ENCODE data around the gene NUP133.

Gene NUP133

DNA sequence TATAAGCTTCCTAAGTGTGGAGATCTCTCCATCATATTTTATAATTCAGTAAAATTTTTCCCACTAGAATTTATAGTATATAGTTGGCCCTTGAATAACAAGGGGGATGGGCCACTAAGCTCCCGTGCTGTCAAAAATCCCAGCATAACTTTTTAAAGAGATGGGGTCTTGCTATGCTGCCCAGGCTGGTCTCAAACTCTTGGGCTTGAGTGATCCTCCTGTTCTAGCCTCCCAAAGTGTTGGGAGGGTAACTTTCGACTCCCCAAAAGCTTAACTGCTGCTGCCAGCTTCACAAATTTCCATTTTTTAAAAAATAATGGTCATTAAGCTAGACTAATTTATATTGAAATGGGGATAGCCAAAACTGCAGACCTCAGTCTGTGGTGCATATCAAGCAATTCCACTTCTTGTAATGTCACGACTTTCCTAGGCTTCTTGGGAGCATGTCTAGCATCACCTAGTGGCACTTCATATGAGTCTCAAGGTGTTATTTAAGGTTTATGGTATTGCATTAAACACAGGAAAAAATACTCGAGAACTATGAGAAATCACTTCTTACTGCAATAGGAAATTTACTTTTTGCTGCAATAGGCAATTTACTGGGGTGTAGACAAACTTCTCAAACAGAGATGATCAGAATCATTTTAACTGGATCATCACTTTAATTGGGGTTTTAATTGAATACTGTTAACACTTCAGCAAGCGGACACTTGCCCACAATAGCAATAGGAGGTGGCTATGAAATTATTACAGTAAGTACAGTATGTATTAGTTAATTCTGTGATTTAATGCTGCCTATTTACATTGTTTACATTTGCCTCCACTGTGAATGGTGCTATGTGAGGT lies 55.0 kb downstream of the NUP133 start:
- in situ Hi-C loops (cut with HindIII; ENCODE audit: low sequenced_read_pairs): no loop called here

DNA sequence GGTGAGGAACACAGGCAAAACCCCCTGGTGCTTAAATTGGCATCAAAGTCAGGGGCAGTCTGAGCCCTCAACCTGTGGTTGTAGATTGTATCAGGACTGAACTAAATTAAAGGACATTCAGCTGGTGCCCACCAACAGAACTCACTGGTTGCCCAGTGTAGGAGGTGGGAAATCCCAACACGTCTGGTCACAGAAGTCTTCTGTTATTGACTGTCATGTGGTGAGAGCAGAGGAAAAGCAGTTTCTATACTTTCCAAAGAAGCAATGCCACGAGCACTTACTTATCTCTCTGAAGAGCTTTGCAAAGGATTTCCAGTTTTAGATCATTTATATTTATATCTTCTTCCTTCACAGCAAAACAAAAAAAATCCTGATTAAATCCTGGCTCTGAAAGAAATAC lies 59.3 kb downstream of the NUP133 start:
- in situ Hi-C loops (cut with HindIII; ENCODE audit: low sequenced_read_pairs): loop anchor here (25.0 kb wide), 1 partner anchor 112 kb away; the partner anchor contains the start of gene CCSAP

DNA sequence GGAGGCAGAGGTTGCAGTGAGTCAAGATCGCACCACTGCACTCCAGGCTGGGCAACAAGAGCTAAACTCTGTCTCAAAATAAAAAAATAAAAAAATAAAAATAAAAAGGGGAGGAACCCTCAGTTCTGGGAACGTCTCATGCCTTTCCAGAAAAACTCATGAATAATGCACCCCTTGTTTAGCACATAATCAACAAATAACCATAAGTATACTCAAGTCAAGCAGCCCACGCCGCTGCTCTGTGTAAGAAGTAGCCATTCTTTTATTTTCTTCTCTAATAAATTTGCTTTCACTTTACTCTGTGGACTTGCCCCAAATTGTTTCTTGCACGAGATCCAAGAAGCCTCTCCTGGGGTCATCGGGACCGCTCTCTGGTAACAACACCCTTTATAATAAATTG lies 59.8 kb downstream of the NUP133 start:
- in situ Hi-C loops (cut with HindIII; ENCODE audit: low sequenced_read_pairs): loop anchor here (25.0 kb wide), 1 partner anchor 111 kb away; the partner anchor contains the start of gene CCSAP

DNA sequence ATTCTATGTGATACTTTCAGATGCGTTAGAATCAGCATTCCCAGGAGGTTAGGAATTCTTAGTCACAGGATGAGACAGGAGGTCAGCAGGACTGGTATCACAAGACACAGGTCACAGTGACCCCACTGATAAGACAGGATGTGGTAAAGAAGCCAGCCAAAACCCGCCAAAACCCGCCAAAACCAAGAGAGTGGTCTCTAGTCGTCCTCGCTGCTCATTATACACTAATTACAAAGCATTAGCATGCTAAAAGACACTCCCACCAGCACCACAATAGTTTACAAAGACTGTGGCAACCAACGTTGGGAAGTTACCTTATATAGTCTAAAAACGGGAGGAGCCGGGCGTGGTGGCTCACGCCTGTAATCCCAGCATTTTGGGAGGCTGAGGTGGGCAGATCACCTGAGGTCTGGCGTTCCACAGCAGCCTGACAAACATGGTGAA lies 60.3 kb downstream of the NUP133 start:
- in situ Hi-C loops (cut with HindIII; ENCODE audit: low sequenced_read_pairs): loop anchor here (25.0 kb wide), 1 partner anchor 111 kb away; the partner anchor contains the start of gene CCSAP

DNA sequence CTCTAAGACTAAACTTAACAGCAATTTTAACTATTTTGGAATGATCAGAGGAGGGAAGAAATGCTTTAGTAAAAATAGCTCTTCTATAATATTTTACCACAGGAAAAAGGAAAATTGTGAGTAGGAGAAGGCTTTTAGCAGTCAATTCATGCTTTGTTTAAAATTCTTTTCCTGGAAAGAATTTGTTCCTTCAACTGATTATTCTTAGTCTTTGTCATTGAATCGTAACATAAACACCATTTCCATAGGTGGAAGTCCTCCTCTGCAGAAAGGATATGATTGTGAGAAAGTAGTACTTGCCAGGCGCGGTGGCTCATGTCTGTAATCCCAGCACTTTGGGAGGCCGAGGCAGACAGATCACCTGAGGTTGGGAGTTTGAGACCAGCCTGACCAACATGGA lies 62.3 kb downstream of the NUP133 start:
- in situ Hi-C loops (cut with HindIII; ENCODE audit: low sequenced_read_pairs): loop anchor here (25.0 kb wide), 1 partner anchor 109 kb away; the partner anchor contains the start of gene CCSAP

DNA sequence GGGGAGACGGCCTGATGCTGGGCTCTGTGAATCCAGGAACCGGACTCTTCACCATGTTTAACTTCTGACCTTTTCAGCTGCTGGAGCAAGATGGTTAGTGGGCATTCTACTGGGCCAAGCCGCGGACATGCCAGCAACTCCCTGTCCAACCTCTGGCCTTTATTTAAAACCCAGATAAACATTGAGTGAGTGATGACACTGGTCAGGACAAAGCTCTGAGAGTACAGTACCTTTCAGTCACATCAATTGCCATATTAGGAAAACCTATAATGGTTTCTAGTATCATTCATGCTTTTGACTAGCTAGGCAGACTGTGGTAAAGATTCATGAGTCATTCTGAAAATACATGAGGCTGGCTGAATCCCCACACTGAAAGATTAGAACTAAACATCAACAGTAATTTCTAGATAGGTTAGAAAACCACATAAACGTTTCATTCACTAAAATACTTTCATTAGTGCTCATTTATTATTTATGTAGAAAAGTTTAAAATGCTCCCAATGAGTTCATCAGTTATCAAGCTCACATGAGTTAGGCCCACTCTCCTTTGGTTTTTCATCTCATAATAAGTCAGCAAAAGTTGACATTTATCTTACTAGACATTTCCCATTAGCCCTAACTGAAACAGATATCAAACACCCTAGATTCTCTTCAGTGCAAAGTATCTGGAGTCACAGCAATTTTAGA lies 67.1 kb downstream of the NUP133 start:
- in situ Hi-C loops (cut with HindIII; ENCODE audit: low sequenced_read_pairs): loop anchor here (25.0 kb wide), 1 partner anchor 104 kb away; the partner anchor contains the start of gene CCSAP

DNA sequence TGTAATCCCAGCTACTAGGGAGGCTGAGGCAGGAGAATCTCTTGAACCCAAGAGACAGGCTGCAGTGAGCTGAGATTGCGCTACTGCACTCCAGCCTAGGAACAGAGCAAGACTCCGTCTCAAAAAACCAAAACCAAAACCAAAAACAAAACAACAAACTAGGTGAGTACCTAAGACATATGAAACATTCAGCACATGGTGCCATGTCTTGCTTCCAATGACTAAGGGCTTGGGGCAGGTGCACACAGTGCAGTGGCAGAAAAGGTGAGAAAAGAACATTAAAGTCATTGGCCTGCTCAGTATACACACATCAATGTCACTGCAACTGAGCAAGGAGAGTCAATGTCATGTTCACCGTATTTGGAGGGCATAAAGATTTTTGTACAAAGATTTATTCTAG lies 70.1 kb downstream of the NUP133 start:
- in situ Hi-C loops (cut with HindIII; ENCODE audit: low sequenced_read_pairs): loop anchor here (25.0 kb wide), 1 partner anchor 101 kb away; the partner anchor contains the start of gene CCSAP

DNA sequence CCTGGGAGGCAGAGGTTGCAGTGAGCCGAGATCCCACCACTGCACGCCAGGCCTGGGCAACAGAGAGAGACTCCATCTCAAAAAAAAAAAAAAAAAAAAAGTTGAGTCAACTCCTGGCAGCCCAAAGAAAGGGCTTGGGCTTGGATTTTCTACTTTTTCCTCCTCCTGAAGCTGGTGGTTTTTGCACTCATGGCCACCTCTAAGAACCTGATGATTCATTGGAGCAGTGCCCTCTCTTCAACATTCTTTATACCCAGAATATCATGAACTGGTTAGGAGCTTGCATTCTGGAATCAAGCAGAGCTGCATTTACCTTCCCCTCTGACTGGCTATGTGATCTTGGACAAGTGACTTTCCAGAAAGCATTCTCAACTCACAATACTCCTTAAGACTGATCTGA lies 70.7 kb downstream of the NUP133 start:
- in situ Hi-C loops (cut with HindIII; ENCODE audit: low sequenced_read_pairs): loop anchor here (25.0 kb wide), 1 partner anchor 100 kb away; the partner anchor contains the start of gene CCSAP

DNA sequence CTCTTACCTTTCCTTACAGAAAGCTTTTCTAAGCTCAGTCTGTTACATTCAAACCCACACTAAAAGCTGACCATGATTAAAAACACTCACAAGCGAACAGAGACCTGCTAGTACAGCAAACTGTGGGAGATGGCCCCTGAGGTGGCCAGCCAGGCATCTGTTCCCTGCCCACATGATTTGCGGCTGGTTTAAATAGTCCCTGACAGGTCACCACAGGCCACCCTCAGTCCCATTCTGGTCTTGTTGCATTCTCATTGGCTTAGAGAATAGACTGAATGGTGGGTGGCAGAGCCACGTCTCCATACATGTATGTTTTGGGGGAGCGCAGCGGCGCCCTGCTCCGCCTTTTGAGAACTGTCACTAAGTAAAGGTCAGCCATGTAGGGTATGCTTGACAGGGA lies 71.9 kb downstream of the NUP133 start:
- in situ Hi-C loops (cut with HindIII; ENCODE audit: low sequenced_read_pairs): loop anchor here (25.0 kb wide), 1 partner anchor 99 kb away; the partner anchor contains the start of gene CCSAP

DNA sequence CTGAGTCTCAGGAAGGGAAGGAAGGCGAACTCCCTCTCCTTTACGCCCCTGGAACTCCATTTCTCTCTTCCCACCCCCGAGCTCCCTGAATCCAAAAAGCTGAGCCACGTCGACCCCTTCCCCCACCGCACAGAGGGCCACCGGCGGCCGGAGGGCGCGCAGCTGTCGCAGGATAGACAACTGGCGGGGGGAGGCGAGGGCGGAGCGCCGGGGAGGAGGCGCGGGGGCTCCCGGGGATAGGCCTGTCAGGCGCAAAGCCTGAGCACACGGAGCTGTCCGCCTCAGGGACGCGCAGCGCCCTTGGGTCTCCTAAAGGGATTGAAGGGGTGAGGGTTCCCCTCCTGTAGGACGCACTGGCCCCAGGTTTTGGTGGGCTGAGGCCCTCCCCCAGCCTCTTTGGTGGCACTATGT lies 73.5 kb downstream of the NUP133 start:
- in situ Hi-C loops (cut with HindIII; ENCODE audit: low sequenced_read_pairs): loop anchor here (25.0 kb wide), 1 partner anchor 97 kb away; the partner anchor contains the start of gene CCSAP

DNA sequence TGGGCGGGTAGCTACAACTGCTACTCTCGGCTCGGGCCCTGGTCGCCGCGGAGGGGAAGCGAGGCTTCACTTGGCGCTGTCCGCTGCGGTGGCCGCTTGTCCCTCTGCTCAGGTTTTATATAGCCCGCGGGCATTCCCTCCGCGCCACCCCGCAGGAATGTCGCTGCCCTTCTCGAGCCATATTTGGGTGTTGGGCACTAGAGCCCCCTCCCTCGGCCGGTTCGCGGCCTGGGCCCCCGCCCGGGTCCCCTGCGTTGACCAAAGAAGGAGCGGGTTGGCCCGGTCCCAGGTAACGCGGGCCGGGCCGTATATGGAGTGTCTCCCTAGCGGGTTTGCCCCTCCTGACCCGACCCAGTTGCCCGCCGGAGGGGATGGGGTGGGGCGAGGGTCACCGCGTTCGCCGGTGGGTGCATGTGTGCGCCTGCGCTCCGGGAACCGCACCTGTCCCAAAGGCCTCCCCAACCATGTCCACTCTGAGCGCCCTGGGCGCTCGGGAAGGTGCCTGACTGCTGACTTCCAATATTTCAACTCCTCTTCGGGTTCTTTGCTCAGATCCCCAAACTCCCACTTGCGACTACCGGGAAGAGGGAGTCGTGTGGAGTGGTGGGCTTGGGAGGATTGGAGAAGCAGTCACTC lies 74.0 kb downstream of the NUP133 start, which contains the start of gene ACTA1:
ACTA1 (minus strand) TSS at position 90 of the 636 bp plus-strand sequence. CDS start 979 bp downstream, outside the sequence.
- in situ Hi-C loops (cut with HindIII; ENCODE audit: low sequenced_read_pairs): loop anchor here (25.0 kb wide), 1 partner anchor 97 kb away; the partner anchor contains the start of gene CCSAP

DNA sequence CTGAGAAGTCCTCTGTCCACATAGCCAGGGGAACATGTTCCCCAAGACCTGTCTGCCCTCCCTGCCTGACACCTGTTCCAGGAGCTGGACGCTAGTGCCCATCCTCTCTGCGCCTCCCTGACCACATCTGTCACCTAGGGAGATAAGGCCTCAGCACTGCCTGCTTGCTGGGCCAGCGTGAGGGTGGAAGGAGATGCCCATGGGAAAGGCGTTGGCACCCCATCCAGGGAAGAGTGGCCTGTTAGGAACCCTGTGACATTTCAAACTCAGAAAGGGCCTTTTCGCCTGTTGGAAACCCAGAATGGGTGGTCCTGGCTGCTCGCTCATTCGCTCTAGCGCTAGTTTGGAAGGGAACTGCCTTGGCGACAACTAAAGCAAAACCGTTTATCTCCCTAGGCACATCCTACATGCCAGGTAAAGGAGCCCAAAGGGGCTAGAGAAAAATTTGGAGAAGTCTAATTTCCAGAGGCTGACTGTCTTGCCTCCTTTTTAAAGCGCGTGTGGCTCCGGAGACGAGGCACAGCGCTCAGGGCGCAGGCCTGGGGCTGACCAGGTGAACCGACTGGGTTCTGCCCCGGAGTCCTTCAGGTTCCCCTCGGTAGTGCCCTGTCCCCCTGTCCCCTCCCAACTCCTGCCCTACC lies 74.7 kb downstream of the NUP133 start:
- in situ Hi-C loops (cut with HindIII; ENCODE audit: low sequenced_read_pairs): loop anchor here (25.0 kb wide), 1 partner anchor 96 kb away; the partner anchor contains the start of gene CCSAP

DNA sequence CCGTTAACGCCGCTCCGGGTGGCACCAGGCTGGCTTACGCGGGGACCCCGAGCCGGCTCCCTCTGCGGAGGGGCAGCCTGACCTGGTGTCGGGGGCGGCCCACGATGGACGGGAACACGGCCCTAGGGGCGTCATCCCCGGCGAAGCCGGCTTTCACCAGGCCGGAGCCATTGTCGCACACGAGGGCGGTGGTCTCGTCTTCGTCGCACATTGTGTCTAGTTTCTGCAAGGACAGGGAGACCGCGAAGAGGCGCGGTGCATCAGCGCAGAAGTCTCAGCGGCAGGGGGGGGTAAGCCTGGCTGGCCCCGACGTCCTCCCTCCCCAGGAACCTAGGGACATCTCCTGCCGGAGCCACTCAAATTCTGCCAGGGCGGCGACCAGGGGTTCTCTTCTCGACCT lies 75.2 kb downstream of the NUP133 start:
- in situ Hi-C loops (cut with HindIII; ENCODE audit: low sequenced_read_pairs): loop anchor here (25.0 kb wide), 1 partner anchor 96 kb away; the partner anchor contains the start of gene CCSAP

DNA sequence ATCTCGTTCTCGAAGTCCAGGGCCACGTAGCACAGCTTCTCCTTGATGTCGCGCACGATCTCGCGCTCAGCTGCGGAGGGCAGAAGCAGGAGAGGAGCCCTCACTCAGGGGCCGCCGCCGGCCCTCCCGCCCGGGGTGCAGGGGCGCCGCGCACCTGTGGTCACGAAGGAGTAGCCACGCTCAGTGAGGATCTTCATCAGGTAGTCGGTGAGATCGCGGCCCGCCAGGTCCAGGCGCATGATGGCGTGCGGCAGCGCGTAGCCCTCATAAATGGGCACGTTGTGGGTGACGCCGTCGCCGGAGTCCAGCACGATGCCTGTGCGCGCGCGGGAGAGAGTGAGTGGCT lies 76.1 kb downstream of the NUP133 start:
- in situ Hi-C loops (cut with HindIII; ENCODE audit: low sequenced_read_pairs): loop anchor here (25.0 kb wide), 1 partner anchor 95 kb away; the partner anchor contains the start of gene CCSAP

DNA sequence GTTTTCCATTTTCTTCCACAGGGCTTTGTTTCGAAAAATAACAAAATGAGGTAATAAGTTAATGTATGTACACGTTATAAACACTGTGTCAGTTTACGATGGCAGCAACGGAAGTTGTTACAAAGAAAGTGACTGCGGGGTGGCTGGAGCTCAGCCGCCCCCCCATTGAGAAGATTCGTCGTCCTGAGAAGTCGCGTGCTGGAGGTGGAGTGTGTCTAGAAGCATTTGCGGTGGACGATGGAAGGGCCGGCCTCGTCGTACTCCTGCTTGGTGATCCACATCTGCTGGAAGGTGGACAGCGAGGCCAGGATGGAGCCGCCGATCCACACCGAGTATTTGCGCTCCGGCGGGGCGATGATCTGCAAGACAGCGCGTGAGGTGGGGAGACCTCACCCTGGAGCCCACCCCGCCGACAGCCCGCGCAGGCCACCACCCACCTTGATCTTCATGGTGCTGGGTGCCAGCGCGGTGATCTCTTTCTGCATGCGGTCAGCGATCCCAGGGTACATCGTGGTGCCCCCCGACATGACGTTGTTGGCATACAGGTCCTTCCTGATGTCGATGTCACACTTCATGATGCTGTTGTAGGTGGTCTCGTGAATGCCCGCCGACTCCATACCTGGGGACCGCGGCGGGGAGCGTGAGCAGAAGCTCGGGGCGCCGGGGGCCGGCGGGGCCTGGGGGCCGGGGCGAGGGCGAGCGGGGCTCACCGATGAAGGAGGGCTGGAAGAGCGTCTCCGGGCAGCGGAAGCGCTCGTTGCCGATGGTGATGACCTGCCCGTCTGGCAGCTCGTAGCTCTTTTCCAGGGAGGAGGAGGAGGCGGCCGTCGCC lies 76.6 kb downstream of the NUP133 start:
- in situ Hi-C loops (cut with HindIII; ENCODE audit: low sequenced_read_pairs): loop anchor here (25.0 kb wide), 1 partner anchor 94 kb away; the partner anchor contains the start of gene CCSAP

DNA sequence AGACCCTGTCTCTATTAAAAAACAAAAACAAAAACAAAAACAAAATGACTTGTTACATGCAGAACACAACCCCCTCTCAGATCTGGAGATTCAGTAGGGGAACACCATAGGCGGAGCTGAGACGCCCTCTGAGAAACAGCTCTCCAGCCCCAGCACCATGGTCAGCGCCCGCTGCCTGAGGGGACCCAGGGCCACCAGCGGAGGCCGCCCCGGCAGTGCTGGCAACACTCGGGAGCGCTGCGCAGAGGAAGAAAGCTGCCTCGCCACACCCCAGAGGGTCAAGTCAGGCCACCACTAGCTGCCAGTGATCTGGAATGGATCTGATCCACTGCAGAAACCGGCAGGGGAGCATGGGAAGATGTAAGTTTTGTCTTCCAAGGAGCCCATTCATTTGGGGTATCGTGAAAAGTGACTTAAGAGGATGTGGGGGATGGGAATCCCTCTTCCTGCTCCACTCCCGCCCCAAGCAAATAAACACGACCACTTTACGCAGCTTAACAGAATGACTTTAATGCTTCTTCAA lies 77.3 kb downstream of the NUP133 start:
- in situ Hi-C loops (cut with HindIII; ENCODE audit: low sequenced_read_pairs): loop anchor here (25.0 kb wide), 1 partner anchor 94 kb away; the partner anchor contains the start of gene CCSAP

DNA sequence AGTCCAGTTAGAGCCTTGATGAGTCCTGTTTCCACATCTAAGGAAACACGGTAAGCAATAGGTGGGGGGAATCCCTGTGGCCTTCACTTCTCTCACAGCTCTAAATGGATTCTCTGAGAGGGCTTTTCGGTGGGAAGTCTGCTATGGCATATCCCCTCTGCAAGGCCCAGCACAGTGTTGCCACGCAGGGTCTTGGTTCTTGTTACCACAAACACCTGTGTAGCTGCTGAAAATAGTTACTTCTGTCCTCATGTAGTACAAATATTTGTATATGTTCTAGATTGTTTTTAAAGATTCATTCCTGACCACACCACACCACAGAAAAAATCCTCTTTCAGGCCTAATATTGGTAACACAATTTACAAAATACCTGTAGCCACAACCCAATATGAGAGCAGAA lies 79.9 kb downstream of the NUP133 start:
- in situ Hi-C loops (cut with HindIII; ENCODE audit: low sequenced_read_pairs): loop anchor here (25.0 kb wide), 1 partner anchor 91 kb away; the partner anchor contains the start of gene CCSAP

DNA sequence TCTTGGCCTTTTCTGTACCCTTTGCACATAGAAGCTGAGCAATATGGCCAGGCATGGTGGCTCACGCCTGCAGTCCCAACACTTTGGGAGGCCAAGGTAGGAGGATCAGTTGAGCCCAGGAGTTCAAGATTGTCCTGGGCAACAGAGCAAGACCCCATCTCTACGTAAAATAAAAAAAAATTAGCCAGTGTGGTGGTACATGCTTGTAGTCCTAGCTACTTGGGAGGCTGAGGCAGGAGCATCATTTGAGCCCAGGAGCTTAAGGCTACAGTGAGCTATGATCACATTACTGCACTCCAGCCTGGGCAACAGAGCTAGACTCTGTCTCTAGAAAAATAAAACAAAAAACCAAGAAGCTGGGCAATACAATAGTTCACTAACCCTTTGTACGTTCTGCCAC lies 80.6 kb downstream of the NUP133 start:
- in situ Hi-C loops (cut with HindIII; ENCODE audit: low sequenced_read_pairs): loop anchor here (25.0 kb wide), 1 partner anchor 90 kb away; the partner anchor contains the start of gene CCSAP
